ENCODE data around the gene PRDM1.
A peak's percentile ranks its signal among the peaks of the same experiment; 100 is the strongest.

Gene PRDM1

GRCh38 chr6:106118835-106119431 lies 32.8 kb downstream of the PRDM1 start:
- no peak for DNase-seq

- no peak for DNase-seq
Observed at GRCh38 chr6:106119546-106119945, 33.4 kb downstream of the PRDM1 start.

- DNase-seq: no peak
Observed at GRCh38 chr6:106120006-106120405, 33.9 kb downstream of the PRDM1 start.

- no peak for DNase-seq
Observed at GRCh38 chr6:106120406-106120805, 34.3 kb downstream of the PRDM1 start.

GRCh38 chr6:106122306-106122918 lies 36.3 kb downstream of the PRDM1 start:
- DNase-seq: peak; percentile 6

- no peak for DNase-seq
Observed at GRCh38 chr6:106122938-106123656, 37.0 kb downstream of the PRDM1 start.

GRCh38 chr6:106124015-106124414 lies 37.9 kb downstream of the PRDM1 start:
- DNase-seq: no peak

GRCh38 chr6:106124437-106125430 lies 38.6 kb downstream of the PRDM1 start:
- DNase-seq: no peak

- no peak for DNase-seq
Observed at GRCh38 chr6:106125925-106126435, 39.8 kb downstream of the PRDM1 start.

GRCh38 chr6:106126482-106126881 lies 40.3 kb downstream of the PRDM1 start:
- no peak for DNase-seq

GRCh38 chr6:106128981-106129781 lies 43.0 kb downstream of the PRDM1 start:
- no peak for DNase-seq

GRCh38 chr6:106132153-106132698 lies 46.1 kb downstream of the PRDM1 start:
- no peak for DNase-seq

- DNase-seq: no peak
Observed at GRCh38 chr6:106133040-106133439, 46.9 kb downstream of the PRDM1 start.

GRCh38 chr6:106134087-106134770 lies 48.1 kb downstream of the PRDM1 start:
- no peak for DNase-seq

- no peak for DNase-seq
Observed at GRCh38 chr6:106134906-106135634, 48.9 kb downstream of the PRDM1 start.

- no peak for DNase-seq
Observed at GRCh38 chr6:106135911-106136571, 49.9 kb downstream of the PRDM1 start.

- no peak for DNase-seq
Observed at GRCh38 chr6:106136845-106137244, 50.7 kb downstream of the PRDM1 start.

GRCh38 chr6:106138151-106138550 lies 52.0 kb downstream of the PRDM1 start:
- DNase-seq: no peak

- no peak for DNase-seq
Observed at GRCh38 chr6:106141441-106142237, 55.5 kb downstream of the PRDM1 start.

Data from NCI-H2107 (cell line).